ENCODE results near the gene VPS26A. TPM values are rescaled to one million over a fixed set of nuclear protein-coding genes. Genes with fewer than 3 reads are reported as not detected.

Gene VPS26A
- total RNA-seq, 4 donors from 2014 or later, result 43.9 to 77.6 (median 54.8) TPM

GRCh38 chr10:69104994-69105790 is 18.8 kb upstream of the VPS26A start:
- no peak for TF ChIP-seq CTCF (IDR thresholded peaks at IDR 0.05; ENCODE audit: low read depth)

GRCh38 chr10:69107176-69107490 is 16.8 kb upstream of the VPS26A start:
- no peak for TF ChIP-seq CTCF (IDR thresholded peaks at IDR 0.05; ENCODE audit: low read depth)

- no peak for TF ChIP-seq CTCF (IDR thresholded peaks at IDR 0.05; ENCODE audit: low read depth)
Observed at GRCh38 chr10:69107699-69108098, 16.3 kb upstream of the VPS26A start.

- no peak for TF ChIP-seq CTCF (IDR thresholded peaks at IDR 0.05; ENCODE audit: low read depth)
Observed at GRCh38 chr10:69119896-69120295, 4.1 kb upstream of the VPS26A start.

- no peak for TF ChIP-seq CTCF (IDR thresholded peaks at IDR 0.05; ENCODE audit: low read depth)
Observed at GRCh38 chr10:69123306-69123746, 652 bp upstream of the VPS26A start.

GRCh38 chr10:69124563-69125268 is 738 bp downstream of the VPS26A start:
- TF ChIP-seq CTCF (IDR thresholded peaks at IDR 0.05; ENCODE audit: low read depth), result no peak

GRCh38 chr10:69125554-69125953 is 1.6 kb downstream of the VPS26A start:
- TF ChIP-seq CTCF (IDR thresholded peaks at IDR 0.05; ENCODE audit: low read depth), result no peak

Measured in subcutaneous adipose tissue (tissue), 4 donors.